H1 (cell line): ENCODE results near the gene KCNH4. TPM values are rescaled to one million over a fixed set of nuclear protein-coding genes. Genes with fewer than 3 reads are reported as not detected.

ENCODE experiments used
- ATF2 ChIP-seq: IDR thresholded peaks from 2 replicates; pipeline ENCODE4 v1.6.1; 2012; ENCODE audit warnings: low read length, inconsistent platforms
- CTCF ChIP-seq, 3 experiments: IDR thresholded peaks; 1 replicate in 2 of 3; 2 replicates in 1 of 3; pipeline versions ENCODE4 v1.5.1 to v1.6.1; 2011; ENCODE audit warnings: low read length in 3 of 3, mild to moderate bottlenecking in 3 of 3, inconsistent platforms in 2 of 3, low read depth in 1 of 3, moderate library complexity in 1 of 3; ENCODE audit not compliant: insufficient read depth in 1 of 3; ENCODE audit errors: control extremely low read depth in 1 of 3
- polyA plus RNA-seq, 7 experiments: library from polyadenylated mRNA; depleted of rRNA in 3 of 7; stranded (reverse) in 5 of 7; unstranded in 2 of 7; fragments of >200 nt in 5 of 7; fragments of 200-250 nt in 2 of 7; gene quantifications; 1 replicate in 5 of 7; 2 replicates in 1 of 7; 4 replicates in 1 of 7; pipeline versions ENCODE4 v1.2.1 to v1.2.3, GENCODE V29; 2011 to 2013; ENCODE audit warnings: missing spikeins in 2 of 7, mixed read lengths in 2 of 7
- total RNA-seq: library from RNA; stranded (reverse); fragmentation: NEBNext Ultra II Directional; extraction: Animal tissue kit (Norgen Biotek cat#: 25700); gene quantifications from 2 replicates; pipeline ENCODE4 v1.2.1, GENCODE V29; 2021

Gene KCNH4
- total and polyA plus RNA-seq, 2 of the 8 experiments (the other 6 are each of a cell fraction or from before 2014, with no cell fraction given) = 0.44 to 0.47 TPM

- TF ChIP-seq ATF2 (no peak), CTCF (IDR thresholded peaks at IDR 0.05; ENCODE audit: control extremely low read depth in 1 of 3, insufficient read depth in 1 of 3, low read depth in 1 of 3, low read length in 3 of 3) (no peak)
These were observed 55.4 kb downstream of the KCNH4 start (continued) for GRCh38 chr17:42125565-42125964.
